GM12878 (cell line): ENCODE measurements around the gene AP4B1. TPM values are rescaled to one million over a fixed set of nuclear protein-coding genes. Genes with fewer than 3 reads are reported as not detected.

Experiments
- ATAC-seq: fragments of 200-7000 bp; cut with Tn5 transposase; 3 replicates; pipeline ENCODE4 v1.9.1; 2020; ENCODE audit warnings: mild to moderate bottlenecking, moderate library complexity
- BruUV-seq: library from RNA; stranded (reverse); fragments of 400-500 nt; replicated peaks from 2 replicates; lab custom pipeline; 2021; lab: Mats Ljungman, UMichigan
- CTCF ChIA-PET: fragments of 300-600 bp; sonication (Branson Sonifier 250); formaldehyde crosslinking; extraction: SDS; loops from one replicate; lab custom pipeline; 2021; ENCODE audit warnings: inconsistent platforms; lab: Yijun Ruan, JAX
- POLR2A ChIA-PET: fragments of 350-600 bp; formaldehyde crosslinking; extraction: SDS; loops from one replicate; lab custom pipeline; 2021; ENCODE audit warnings: inconsistent platforms; lab: Charles Lee
- RAD21 ChIA-PET: fragments of 300-600 bp; sonication (Branson Sonifier 250); formaldehyde crosslinking; loops from one replicate; lab custom pipeline; 2023; ENCODE audit warnings: antibody characterized with exemption; ENCODE audit not compliant: unreplicated experiment; lab: Charles Lee
- SMC1A ChIA-PET: fragments of 300-600 bp; sonication (Branson Sonifier 250); formaldehyde crosslinking; loops from one replicate; lab custom pipeline; 2023; ENCODE audit not compliant: unreplicated experiment, uncharacterized antibody; lab: Charles Lee
- DNase-seq: peaks from one replicate; pipeline ENCODE4 v3.0.0-alpha.2; 2011; ENCODE audit warnings: low read depth, low spot score
- FAIRE-seq: peaks from 3 replicates; lab custom pipeline; 2011; peaks lifted over from hg19 to GRCh38; lab: Jason Lieb, UNC
- H2AFZ ChIP-seq: 2 replicates; pipeline ENCODE4 v1.6.0; 2011; ENCODE audit warnings: low read depth, low read length, control low read depth; ENCODE audit not compliant: control insufficient read depth
- H3K27ac ChIP-seq: 2 replicates; pipeline ENCODE4 v1.5.1; 2011; ENCODE audit warnings: control low read depth; ENCODE audit not compliant: control insufficient read depth, insufficient read depth
- H3K27me3 ChIP-seq, 2 experiments: replicated peaks in 1 of 2; 2 replicates each; pipeline versions ENCODE4 v1.6.0 to v1.6.1; 2011; ENCODE audit warnings: low read length in 1 of 2; ENCODE audit not compliant: control insufficient read depth in 2 of 2, insufficient read depth in 2 of 2
- H3K36me3 ChIP-seq, 2 experiments: 2 replicates each; pipeline ENCODE4 v1.5.1; 2011; ENCODE audit warnings: low read length in 1 of 2; ENCODE audit not compliant: control insufficient read depth in 2 of 2, insufficient read depth in 2 of 2
- H3K4me1 ChIP-seq: 2 replicates; pipeline ENCODE4 v1.6.1; 2011; ENCODE audit warnings: mild to moderate bottlenecking, low read length, moderate library complexity, mixed read lengths; ENCODE audit not compliant: control insufficient read depth, insufficient read depth
- H3K4me2 ChIP-seq: 2 replicates; pipeline ENCODE4 v1.6.0; 2011; ENCODE audit warnings: control low read depth; ENCODE audit not compliant: control insufficient read depth, insufficient read depth
- H3K4me3 ChIP-seq: fragments of 200-600 bp; sonication (generic); 2 replicates; pipeline ENCODE4 v1.5.1; 2016
- H3K79me2 ChIP-seq: 2 replicates; pipeline ENCODE4 v1.6.0; 2011; ENCODE audit warnings: low read length; ENCODE audit not compliant: control insufficient read depth, insufficient read depth
- H3K9ac ChIP-seq: 2 replicates; pipeline ENCODE4 v1.8.0; 2011; ENCODE audit warnings: low read length, control low read depth, mixed read lengths; ENCODE audit not compliant: control insufficient read depth, insufficient read depth
- H3K9me3 ChIP-seq: replicated peaks from 3 replicates; pipeline ENCODE4 v1.5.1; 2011; ENCODE audit warnings: mild to moderate bottlenecking, low read length; ENCODE audit not compliant: control insufficient read depth, insufficient read depth
- H4K20me1 ChIP-seq: 2 replicates; pipeline ENCODE4 v1.6.0; 2011; ENCODE audit not compliant: control insufficient read depth, insufficient read depth
- BHLHE40 ChIP-seq, 2 experiments: fragments of 450-650 bp in 1 of 2; IDR thresholded peaks; 2 replicates each; pipeline ENCODE4 v1.6.1; 2011 to 2017; ENCODE audit warnings: low read depth in 2 of 2, borderline replicate concordance in 1 of 2, improper control_type of control experiment in 1 of 2, low read length in 1 of 2, mild to moderate bottlenecking in 1 of 2
- HDAC2 ChIP-seq: fragments of 200-600 bp; sonication (generic); IDR thresholded peaks from 2 replicates; pipeline ENCODE4 v1.6.1; 2017
- RELB ChIP-seq: fragments of 450-650 bp; IDR thresholded peaks from 2 replicates; pipeline ENCODE4 v1.6.1; 2017; ENCODE audit warnings: low read depth, mild to moderate bottlenecking, moderate library complexity
- SPI1 ChIP-seq: IDR thresholded peaks from 2 replicates; pipeline ENCODE4 v1.6.1; 2011; ENCODE audit warnings: low read depth, mild to moderate bottlenecking, low read length, moderate library complexity, borderline replicate concordance; ENCODE audit not compliant: insufficient read depth
- in situ Hi-C: fragments of 300-500 bp; cut with MboI; formaldehyde crosslinking; loops from 9 replicates; pipeline ENCODE4 v1.14.3; 2018; ENCODE audit warnings: mixed read lengths
- intact Hi-C: fragments of 100-400 bp; cut with micrococcal nuclease; formaldehyde crosslinking; loops from one replicate; pipeline ENCODE4 v1.14.2; 2022; ENCODE audit not compliant: unreplicated experiment
- polyA plus RNA-seq, 11 experiments: library from polyadenylated mRNA; depleted of rRNA in 4 of 11; unstranded in 6 of 11; stranded (reverse) in 5 of 11; fragments of >200 nt; fragmentation: Nextera tagmentation in 4 of 11; fragmentation: Illumina TruSeq in 1 of 11; extraction: Ambion mirVana in 4 of 11; extraction: Trizol in 1 of 11; gene quantifications; 1 replicate in 1 of 11; 2 replicates in 10 of 11; pipeline versions ENCODE4 v1.2.1 to v1.2.3, GENCODE V29; 2011 to 2016; ENCODE audit warnings: inconsistent platforms in 2 of 11, missing spikeins in 2 of 11, low read depth in 1 of 11
- total RNA-seq, 4 experiments: library from RNA; depleted of rRNA in 3 of 4; stranded (reverse); fragments of >200 nt in 3 of 4; fragmentation: Illumina TruSeq in 1 of 4; extraction: Trizol in 1 of 4; gene quantifications; 2 replicates each; pipeline versions ENCODE4 v1.2.1 to v1.2.3, GENCODE V29; 2013 to 2021

Gene AP4B1
- total and polyA plus RNA-seq, 10 of the 15 experiments (the other 5 are each of a cell fraction or from before 2014, with no cell fraction given): 27.2 to 61.0 (median 33.0) TPM

GRCh38 chr1:113922957-113923356, 18.4 kb upstream of the AP4B1 start (continued):
- no peak for TF ChIP-seq RELB
- TF ChIP-seq SPI1: no peak

GRCh38 chr1:113918243-113918642, 13.6 kb upstream of the AP4B1 start:
- no peaks in the 10 kb centered on the region; the same call in 2 of the 3 replicates for H3K9me3 ChIP-seq
- no peaks in the 10 kb centered on the region for H3K36me3 ChIP-seq
- no peak overlapping the region for H3K27ac ChIP-seq
- no peak overlapping the region for H3K9ac ChIP-seq
- ChIA-PET RAD21 (no interaction called here), CTCF (interaction anchor here (1.4 to 2.3 kb wide), 3 partner anchors 10 to 83 kb away, joined by 3 to 6 read pairs (median 4); partner anchors contain the start of gene HIPK1), SMC1A (no interaction called here), POLR2A (no interaction called here)
- ATAC-seq (no peak), FAIRE-seq (no peak), DNase-seq (no peak)
- no peak overlapping the region for H3K4me3 ChIP-seq
- intact Hi-C loops (no loop called here), in situ Hi-C loops (no loop called here)
- TF ChIP-seq HDAC2 (no peak), BHLHE40 (IDR thresholded peaks at IDR 0.05; ENCODE audit: borderline replicate concordance in 1 of 2, low read depth in 2 of 2, low read length in 1 of 2) (no peak)
- no TSS peak for BruUV-seq
- no peak overlapping the region for H3K4me2 ChIP-seq
- no peaks in the 10 kb centered on the region for H4K20me1 ChIP-seq
- no peak overlapping the region for H2AFZ ChIP-seq
- H3K79me2 ChIP-seq: no peaks in the 10 kb centered on the region
- H3K4me1 ChIP-seq: no peaks in the 10 kb centered on the region
- H3K27me3 ChIP-seq: no peaks in the 10 kb centered on the region
